Upper lobe of right lung (tissue), 1 donor: Measurements from ENCODE around the gene ZNF45. TPM values are rescaled to one million over a fixed set of nuclear protein-coding genes. Genes with fewer than 3 reads are reported as not detected.

ENCODE experiments used
- ATAC-seq: fragments of 200-7000 bp; cut with Tn5 transposase; one replicate; pipeline ENCODE4 v1.9.1; 2020; ENCODE audit warnings: mild to moderate bottlenecking, moderate library complexity
- DNase-seq: peaks from one replicate; pipeline ENCODE4 v3.0.0-alpha.2; 2020
- H3K27ac ChIP-seq: fragments of 200-600 bp; one replicate; pipeline ENCODE4 v1.8.0; 2022
- H3K27me3 ChIP-seq: fragments of 200-600 bp; one replicate; pipeline ENCODE4 v1.8.0; 2022; ENCODE audit warnings: mild to moderate bottlenecking
- H3K36me3 ChIP-seq: fragments of 200-600 bp; one replicate; pipeline ENCODE4 v1.8.0; 2022
- H3K4me1 ChIP-seq: fragments of 200-600 bp; one replicate; pipeline ENCODE4 v1.8.0; 2022
- H3K4me3 ChIP-seq: fragments of 200-600 bp; one replicate; pipeline ENCODE4 v1.8.0; 2022; ENCODE audit warnings: mild to moderate bottlenecking
- H3K9me3 ChIP-seq: fragments of 200-600 bp; one replicate; pipeline ENCODE4 v1.8.0; 2022
- CTCF ChIP-seq: fragments of 200-600 bp; IDR thresholded peaks from one replicate; pipeline ENCODE4 v1.8.0; 2022; ENCODE audit warnings: antibody characterized with exemption
- intact Hi-C: fragments of 100-400 bp; cut with DNase I; formaldehyde crosslinking; loops from one replicate; pipeline ENCODE4 v1.11.0; 2022
- total RNA-seq: library from RNA; stranded (reverse); fragmentation: NEBNext Ultra II Directional; extraction: Animal tissue kit (Norgen Biotek cat#: 25700); gene quantifications from one replicate; pipeline ENCODE4 v1.2.1, GENCODE V29; 2021
- donor health status: DM: no; HTN: yes; CAD: no; lungs with severe emphysema.

The ZNF45 gene
- total RNA-seq, 1 donor from 2014 or later = 14.0 TPM

DNA sequence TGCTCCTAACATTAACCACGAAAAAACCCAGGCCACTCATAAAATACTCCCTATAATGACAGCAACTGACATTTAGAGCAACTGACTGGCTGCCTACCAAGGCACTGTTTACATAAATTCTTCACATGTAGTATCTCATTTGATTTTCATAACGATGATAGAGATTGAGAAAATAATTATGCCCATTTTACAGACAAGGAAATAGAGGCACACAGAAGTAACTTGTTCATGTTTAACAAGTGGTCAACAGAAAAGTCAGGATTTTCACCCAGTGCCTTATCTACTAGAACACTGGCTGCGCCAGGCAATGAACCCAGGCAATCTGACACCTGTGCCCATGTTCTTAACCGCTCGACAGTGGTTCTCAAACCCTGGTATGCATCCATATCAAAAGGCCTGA lies 6.3 kb downstream of the ZNF45 start:
- ATAC-seq (no peak), DNase-seq (no peak)
- intact Hi-C loops = no loop called here
- Histone ChIP-seq H3K27me3 (no peaks in the 10 kb centered on the region), H3K9me3 (no peaks in the 10 kb centered on the region), H3K36me3 (peaks cover 75% of the 10 kb centered on the region), H3K4me1 (peaks cover 4% of the 10 kb centered on the region), H3K4me3 (no peak overlapping the region), H3K27ac (no peak overlapping the region)
- no peak for TF ChIP-seq CTCF

- intact Hi-C loops = no loop called here
- Histone ChIP-seq H3K9me3 (peaks cover 14% of the 10 kb centered on the region), H3K36me3 (peaks cover 78% of the 10 kb centered on the region), H3K4me1 (no peaks in the 10 kb centered on the region), H3K27me3 (no peaks in the 10 kb centered on the region), H3K4me3 (no peak overlapping the region), H3K27ac (no peak overlapping the region)
- TF ChIP-seq CTCF = no peak
- DNase-seq (no peak), ATAC-seq (no peak)
Measured at GRCh38 chr19:43923875-43924274, 11.2 kb downstream of the ZNF45 start.

GRCh38 chr19:43914051-43914450 lies 21.0 kb downstream of the ZNF45 start:
- ATAC-seq = no peak
- TF ChIP-seq CTCF = no peak
- intact Hi-C loops = no loop called here
- Histone ChIP-seq H3K36me3 (peaks cover 55% of the 10 kb centered on the region), H3K4me1 (no peaks in the 10 kb centered on the region), H3K27me3 (no peaks in the 10 kb centered on the region), H3K27ac (no peak overlapping the region), H3K4me3 (no peak overlapping the region), H3K9me3 (peaks cover 81% of the 10 kb centered on the region)
- no peak for DNase-seq

DNA sequence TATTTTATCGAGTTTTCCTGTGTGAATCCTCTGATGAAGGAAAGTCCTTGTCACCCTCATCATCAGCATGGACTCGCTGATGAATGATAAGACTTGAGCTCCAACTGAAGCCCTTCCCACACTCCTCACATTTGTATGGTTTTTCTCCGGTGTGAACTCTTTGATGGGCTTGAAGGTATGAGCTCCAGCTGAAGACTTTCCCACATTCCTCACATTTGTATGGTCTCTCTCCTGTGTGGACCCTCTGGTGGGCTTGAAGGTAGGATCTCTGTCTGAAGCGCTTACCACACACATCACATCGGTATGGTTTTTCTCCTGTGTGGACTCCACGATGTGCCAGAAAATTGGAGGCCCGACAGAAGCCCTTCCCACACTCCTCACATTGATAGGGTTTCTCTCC lies 21.7 kb downstream of the ZNF45 start:
- H3K36me3 ChIP-seq = peaks cover 48% of the 10 kb centered on the region
- peaks cover 88% of the 10 kb centered on the region for H3K9me3 ChIP-seq
- DNase-seq (no peak), ATAC-seq (no peak)
- intact Hi-C loops = no loop called here
- H3K27ac ChIP-seq = no peak overlapping the region
- no peak for TF ChIP-seq CTCF
- no peaks in the 10 kb centered on the region for H3K4me1 ChIP-seq
- H3K4me3 ChIP-seq = no peak overlapping the region
- H3K27me3 ChIP-seq = no peaks in the 10 kb centered on the region

DNA sequence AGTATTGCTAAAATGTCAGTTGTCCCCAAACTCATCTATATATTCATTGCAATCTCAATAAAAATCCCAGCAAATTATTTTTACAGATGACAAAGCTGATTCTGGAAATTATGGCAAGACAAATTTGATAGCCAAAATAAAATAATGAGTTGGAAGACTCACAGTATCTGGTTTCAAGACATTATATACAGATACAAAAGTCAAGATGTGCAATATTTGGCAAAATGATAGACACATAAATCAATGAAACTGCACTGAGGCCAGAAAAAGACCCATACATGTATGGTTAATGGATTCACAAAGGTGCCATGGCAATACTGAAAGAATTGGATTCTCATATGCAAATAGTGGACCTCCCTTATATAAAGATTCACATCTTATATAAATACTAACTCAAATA lies 24.2 kb downstream of the ZNF45 start:
- Histone ChIP-seq H3K4me3 (no peak overlapping the region), H3K4me1 (no peaks in the 10 kb centered on the region), H3K36me3 (peaks cover 25% of the 10 kb centered on the region), H3K27me3 (no peaks in the 10 kb centered on the region), H3K9me3 (peaks cover 87% of the 10 kb centered on the region), H3K27ac (no peak overlapping the region)
- ATAC-seq (no peak), DNase-seq (no peak)
- intact Hi-C loops = no loop called here
- TF ChIP-seq CTCF = no peak

GRCh38 chr19:43908659-43909058 lies 26.4 kb downstream of the ZNF45 start:
- H3K9me3 ChIP-seq = peaks cover 80% of the 10 kb centered on the region
- TF ChIP-seq CTCF = no peak

More at GRCh38 chr19:43908659-43909058, 26.4 kb downstream of the ZNF45 start:
- Histone ChIP-seq H3K36me3 (peaks cover 3% of the 10 kb centered on the region), H3K27ac (no peak overlapping the region), H3K27me3 (no peaks in the 10 kb centered on the region), H3K4me3 (no peak overlapping the region), H3K4me1 (no peaks in the 10 kb centered on the region)
- DNase-seq (no peak), ATAC-seq (no peak)
- intact Hi-C loops = no loop called here
